ENCODE measurements around the gene CUBN.

DNA sequence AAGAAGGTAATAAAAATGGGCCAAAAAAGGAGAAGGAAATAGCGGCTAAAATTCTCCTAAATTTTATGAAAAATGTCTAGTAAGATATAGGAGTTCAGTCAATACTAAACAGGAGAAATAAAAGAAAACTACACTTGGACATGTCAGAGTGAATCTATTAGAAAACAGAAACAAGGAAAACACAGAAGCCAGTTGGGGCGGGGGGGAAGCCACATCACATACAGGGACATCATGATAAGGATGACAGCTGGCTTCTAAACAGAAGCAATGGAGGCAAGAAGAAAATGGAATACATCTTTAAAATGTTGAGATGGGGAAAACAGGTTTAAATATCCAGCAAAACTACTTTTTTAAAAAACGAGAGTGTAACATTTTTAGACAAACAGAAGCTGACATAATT lies 77.8 kb downstream of the CUBN start:
- TF ChIP-seq, protein P1, sequence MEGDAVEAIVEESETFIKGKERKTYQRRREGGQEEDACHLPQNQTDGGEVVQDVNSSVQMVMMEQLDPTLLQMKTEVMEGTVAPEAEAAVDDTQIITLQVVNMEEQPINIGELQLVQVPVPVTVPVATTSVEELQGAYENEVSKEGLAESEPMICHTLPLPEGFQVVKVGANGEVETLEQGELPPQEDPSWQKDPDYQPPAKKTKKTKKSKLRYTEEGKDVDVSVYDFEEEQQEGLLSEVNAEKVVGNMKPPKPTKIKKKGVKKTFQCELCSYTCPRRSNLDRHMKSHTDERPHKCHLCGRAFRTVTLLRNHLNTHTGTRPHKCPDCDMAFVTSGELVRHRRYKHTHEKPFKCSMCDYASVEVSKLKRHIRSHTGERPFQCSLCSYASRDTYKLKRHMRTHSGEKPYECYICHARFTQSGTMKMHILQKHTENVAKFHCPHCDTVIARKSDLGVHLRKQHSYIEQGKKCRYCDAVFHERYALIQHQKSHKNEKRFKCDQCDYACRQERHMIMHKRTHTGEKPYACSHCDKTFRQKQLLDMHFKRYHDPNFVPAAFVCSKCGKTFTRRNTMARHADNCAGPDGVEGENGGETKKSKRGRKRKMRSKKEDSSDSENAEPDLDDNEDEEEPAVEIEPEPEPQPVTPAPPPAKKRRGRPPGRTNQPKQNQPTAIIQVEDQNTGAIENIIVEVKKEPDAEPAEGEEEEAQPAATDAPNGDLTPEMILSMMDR (IDR thresholded peaks at IDR 0.05), result no peak
- TF ChIP-seq SIN3A (IDR thresholded peaks at IDR 0.05; ENCODE audit: borderline replicate concordance, insufficient read depth, low read depth, low read length) (no peak), POLR2AphosphoS5 (IDR thresholded peaks at IDR 0.05; ENCODE audit: low read depth, low read length) (no peak)
- TF ChIP-seq, protein P2, sequence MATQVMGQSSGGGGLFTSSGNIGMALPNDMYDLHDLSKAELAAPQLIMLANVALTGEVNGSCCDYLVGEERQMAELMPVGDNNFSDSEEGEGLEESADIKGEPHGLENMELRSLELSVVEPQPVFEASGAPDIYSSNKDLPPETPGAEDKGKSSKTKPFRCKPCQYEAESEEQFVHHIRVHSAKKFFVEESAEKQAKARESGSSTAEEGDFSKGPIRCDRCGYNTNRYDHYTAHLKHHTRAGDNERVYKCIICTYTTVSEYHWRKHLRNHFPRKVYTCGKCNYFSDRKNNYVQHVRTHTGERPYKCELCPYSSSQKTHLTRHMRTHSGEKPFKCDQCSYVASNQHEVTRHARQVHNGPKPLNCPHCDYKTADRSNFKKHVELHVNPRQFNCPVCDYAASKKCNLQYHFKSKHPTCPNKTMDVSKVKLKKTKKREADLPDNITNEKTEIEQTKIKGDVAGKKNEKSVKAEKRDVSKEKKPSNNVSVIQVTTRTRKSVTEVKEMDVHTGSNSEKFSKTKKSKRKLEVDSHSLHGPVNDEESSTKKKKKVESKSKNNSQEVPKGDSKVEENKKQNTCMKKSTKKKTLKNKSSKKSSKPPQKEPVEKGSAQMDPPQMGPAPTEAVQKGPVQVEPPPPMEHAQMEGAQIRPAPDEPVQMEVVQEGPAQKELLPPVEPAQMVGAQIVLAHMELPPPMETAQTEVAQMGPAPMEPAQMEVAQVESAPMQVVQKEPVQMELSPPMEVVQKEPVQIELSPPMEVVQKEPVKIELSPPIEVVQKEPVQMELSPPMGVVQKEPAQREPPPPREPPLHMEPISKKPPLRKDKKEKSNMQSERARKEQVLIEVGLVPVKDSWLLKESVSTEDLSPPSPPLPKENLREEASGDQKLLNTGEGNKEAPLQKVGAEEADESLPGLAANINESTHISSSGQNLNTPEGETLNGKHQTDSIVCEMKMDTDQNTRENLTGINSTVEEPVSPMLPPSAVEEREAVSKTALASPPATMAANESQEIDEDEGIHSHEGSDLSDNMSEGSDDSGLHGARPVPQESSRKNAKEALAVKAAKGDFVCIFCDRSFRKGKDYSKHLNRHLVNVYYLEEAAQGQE (IDR thresholded peaks at IDR 0.05; ENCODE audit: insufficient read depth in 1 of 2, low read depth in 2 of 2, low read length in 1 of 2), result no peak

Data from Panc1 (cell line).